OCI-LY3 (cell line): ENCODE results near the gene ACTL6B.

ENCODE experiments used
- H2AFZ ChIP-seq: fragments of 200-600, 300-600 bp; shearing (Covaris generic); 2 replicates; pipeline ENCODE4 v1.6.0; 2014; ENCODE audit warnings: antibody characterized with exemption, low read depth, low read length
- H3K27ac ChIP-seq: fragments of 200-600, 300-600 bp; sonication (generic); 2 replicates; pipeline ENCODE4 v1.5.1; 2014; ENCODE audit warnings: mild to moderate bottlenecking, low read length, moderate library complexity, mixed read lengths
- H3K27me3 ChIP-seq: fragments of 200-600, 300-600 bp; sonication (generic); 2 replicates; pipeline ENCODE4 v1.6.1; 2014; ENCODE audit warnings: low read depth, low read length, mixed read lengths
- H3K36me3 ChIP-seq: fragments of 200-600, 300-600 bp; sonication (generic); replicated peaks from 2 replicates; pipeline ENCODE3; 2014; ENCODE audit warnings: low read depth, low read length, mixed read lengths
- H3K4me1 ChIP-seq: fragments of 300-600, 200-600 bp; sonication (generic); 2 replicates; pipeline ENCODE4 v1.6.1; 2014; ENCODE audit warnings: low read length, mixed read lengths
- H3K4me2 ChIP-seq: fragments of 200-600, 300-600 bp; sonication (generic); 2 replicates; pipeline ENCODE4 v1.6.1; 2014; ENCODE audit warnings: low read length, mixed read lengths
- H3K4me3 ChIP-seq: fragments of 300-600, 200-600 bp; sonication (generic); 2 replicates; pipeline ENCODE4 v1.5.1; 2014; ENCODE audit warnings: antibody characterized with exemption, mild to moderate bottlenecking, low read length, moderate library complexity
- H3K79me2 ChIP-seq: fragments of 300-600, 200-600 bp; shearing (Covaris generic); 2 replicates; pipeline ENCODE4 v1.6.1; 2014; ENCODE audit warnings: mild to moderate bottlenecking, low read length, mixed read lengths
- H3K9ac ChIP-seq: fragments of 300-600, 200-600 bp; shearing (Covaris generic); 2 replicates; pipeline ENCODE4 v1.6.0; 2014; ENCODE audit warnings: mild to moderate bottlenecking, low read length, moderate library complexity
- H3K9me3 ChIP-seq: fragments of 200-600, 300-600 bp; shearing (Covaris generic); 2 replicates; pipeline ENCODE4 v1.6.1; 2014; ENCODE audit warnings: low read length, mixed read lengths; ENCODE audit not compliant: insufficient read depth
- H4K20me1 ChIP-seq: fragments of 200-600, 300-600 bp; sonication (generic); 2 replicates; pipeline ENCODE4 v1.6.1; 2016; ENCODE audit warnings: low read length, mixed read lengths; ENCODE audit not compliant: insufficient read depth
- CTCF ChIP-seq: fragments of 200-600, 300-600 bp; sonication (generic); IDR thresholded peaks from 2 replicates; pipeline ENCODE4 v1.5.1; 2014; ENCODE audit warnings: antibody characterized with exemption, low read length, low read depth
- EZH2phosphoT487 ChIP-seq: fragments of 200-600 bp; shearing (Covaris generic); IDR thresholded peaks from 2 replicates; pipeline ENCODE4 v1.6.1; 2018; ENCODE audit warnings: antibody characterized with exemption, mixed run types, low read depth

Gene ACTL6B

GRCh38 chr7:100632951-100633717 lies 23.1 kb downstream of the ACTL6B start:
- peak overlapping the region; percentile 96 for H3K9ac ChIP-seq
- peak overlapping the region; percentile 91 for H3K4me3 ChIP-seq
- TF ChIP-seq EZH2phosphoT487 (no peak), CTCF (peak; percentile 38)
- no peaks in the 10 kb centered on the region for H4K20me1 ChIP-seq
- peak overlapping the region; percentile 31 for H3K27ac ChIP-seq
- no peaks in the 10 kb centered on the region for H3K79me2 ChIP-seq
- H3K9me3 ChIP-seq = no peaks in the 10 kb centered on the region
- no peaks in the 10 kb centered on the region for H3K36me3 ChIP-seq
- H2AFZ ChIP-seq = peak overlapping the region; percentile 89
- peak overlapping the region; percentile 95 for H3K4me2 ChIP-seq
- H3K4me1 ChIP-seq = peaks cover 5% of the 10 kb centered on the region
- H3K27me3 ChIP-seq = no peaks in the 10 kb centered on the region

- Histone ChIP-seq H3K4me2 (no peak overlapping the region), H3K79me2 (no peaks in the 10 kb centered on the region), H4K20me1 (no peaks in the 10 kb centered on the region), H3K36me3 (no peaks in the 10 kb centered on the region), H3K4me1 (peaks cover 17% of the 10 kb centered on the region), H3K27me3 (no peaks in the 10 kb centered on the region), H3K27ac (no peak overlapping the region), H3K9me3 (no peaks in the 10 kb centered on the region), H2AFZ (no peak overlapping the region), H3K9ac (no peak overlapping the region), H3K4me3 (no peak overlapping the region)
- TF ChIP-seq EZH2phosphoT487 = no peak
- TF ChIP-seq CTCF = no peak
Observed at GRCh38 chr7:100630066-100630465, 26.2 kb downstream of the ACTL6B start.

GRCh38 chr7:100629117-100629716 lies 27.0 kb downstream of the ACTL6B start:
- Histone ChIP-seq H3K4me2 (no peak overlapping the region), H4K20me1 (no peaks in the 10 kb centered on the region), H3K27me3 (no peaks in the 10 kb centered on the region), H3K27ac (no peak overlapping the region), H3K4me1 (peaks cover 16% of the 10 kb centered on the region), H3K9me3 (no peaks in the 10 kb centered on the region), H3K79me2 (no peaks in the 10 kb centered on the region), H3K4me3 (no peak overlapping the region), H3K36me3 (no peaks in the 10 kb centered on the region), H2AFZ (no peak overlapping the region), H3K9ac (no peak overlapping the region)
- TF ChIP-seq CTCF (peak; percentile 38), EZH2phosphoT487 (no peak)

- Histone ChIP-seq H3K79me2 (no peaks in the 10 kb centered on the region), H3K27ac (no peak overlapping the region), H3K4me2 (peak overlapping the region; percentile 99), H3K9ac (peak overlapping the region; percentile 72; the same call in 1 of the 2 replicates), H2AFZ (no peak overlapping the region), H3K36me3 (no peaks in the 10 kb centered on the region), H4K20me1 (no peaks in the 10 kb centered on the region), H3K27me3 (no peaks in the 10 kb centered on the region), H3K9me3 (no peaks in the 10 kb centered on the region), H3K4me3 (peak overlapping the region; percentile 88), H3K4me1 (peaks cover 12% of the 10 kb centered on the region; the same call in 1 of the 2 replicates)
- TF ChIP-seq EZH2phosphoT487 (no peak), CTCF (no peak)
Observed at GRCh38 chr7:100627238-100627549, 29.1 kb downstream of the ACTL6B start.
